ENCODE measurements around the gene GRB7.
"Not testable (repeated sequence)": the region's sequence is repeated elsewhere in the genome, so short reads cannot be mapped to it uniquely, and the experiment has no call there.

The GRB7 gene

GRCh38 chr17:39736319-39737165 is 1.2 kb upstream of the GRB7 start:
- DNase-seq (ENCODE audit: low read depth), result no peak

GRCh38 chr17:39737206-39737759 is 455 bp upstream of the GRB7 start:
- no peak for DNase-seq (ENCODE audit: low read depth)

- no peak for DNase-seq (ENCODE audit: low read depth)
These were observed 797 bp downstream of the GRB7 start for GRCh38 chr17:39738568-39738901.

- no peak for DNase-seq (ENCODE audit: low read depth)
These were observed 1.5 kb downstream of the GRB7 start for GRCh38 chr17:39738983-39739884.

- no peak for DNase-seq (ENCODE audit: low read depth)
These were observed 2.2 kb downstream of the GRB7 start for GRCh38 chr17:39739885-39740356.

- DNase-seq (ENCODE audit: low read depth), result peak; percentile 70
These were observed 2.8 kb downstream of the GRB7 start for GRCh38 chr17:39740357-39741111.

GRCh38 chr17:39742126-39742855 is 4.6 kb downstream of the GRB7 start:
- no peak for DNase-seq (ENCODE audit: low read depth)

GRCh38 chr17:39742856-39743436 is 5.2 kb downstream of the GRB7 start:
- DNase-seq (ENCODE audit: low read depth), result no peak

- DNase-seq (ENCODE audit: low read depth), result no peak
These were observed 6.5 kb downstream of the GRB7 start for GRCh38 chr17:39744075-39744835.

- DNase-seq (ENCODE audit: low read depth), result no peak
These were observed 7.1 kb downstream of the GRB7 start for GRCh38 chr17:39744836-39745215.

GRCh38 chr17:39745335-39746144 is 7.8 kb downstream of the GRB7 start:
- no peak for DNase-seq (ENCODE audit: low read depth)

GRCh38 chr17:39746145-39746461 is 8.4 kb downstream of the GRB7 start:
- DNase-seq (ENCODE audit: low read depth), result no peak

GRCh38 chr17:39747745-39748144 is 10.0 kb downstream of the GRB7 start:
- no peak for DNase-seq (ENCODE audit: low read depth)

- DNase-seq (ENCODE audit: low read depth), result not testable (repeated sequence)
These were observed 10.8 kb downstream of the GRB7 start for GRCh38 chr17:39748444-39749034.

GRCh38 chr17:39750131-39751015 is 12.6 kb downstream of the GRB7 start:
- DNase-seq (ENCODE audit: low read depth), result no peak

- no peak for DNase-seq (ENCODE audit: low read depth)
These were observed 13.3 kb downstream of the GRB7 start for GRCh38 chr17:39751016-39751543.

- no peak for DNase-seq (ENCODE audit: low read depth)
These were observed 13.9 kb downstream of the GRB7 start for GRCh38 chr17:39751637-39752036.

Measured in amniotic epithelial cell (primary cell).